ENCODE data around the gene IL32. TPM values are rescaled to one million over a fixed set of nuclear protein-coding genes. Genes with fewer than 3 reads are reported as not detected.

The IL32 gene
- total and polyA plus RNA-seq, 9 of the 15 experiments (the other 6 are each of a cell fraction or from before 2014, with no cell fraction given): 0.21 to 2.2 (median 0.37) TPM; not detected in 3

DNA sequence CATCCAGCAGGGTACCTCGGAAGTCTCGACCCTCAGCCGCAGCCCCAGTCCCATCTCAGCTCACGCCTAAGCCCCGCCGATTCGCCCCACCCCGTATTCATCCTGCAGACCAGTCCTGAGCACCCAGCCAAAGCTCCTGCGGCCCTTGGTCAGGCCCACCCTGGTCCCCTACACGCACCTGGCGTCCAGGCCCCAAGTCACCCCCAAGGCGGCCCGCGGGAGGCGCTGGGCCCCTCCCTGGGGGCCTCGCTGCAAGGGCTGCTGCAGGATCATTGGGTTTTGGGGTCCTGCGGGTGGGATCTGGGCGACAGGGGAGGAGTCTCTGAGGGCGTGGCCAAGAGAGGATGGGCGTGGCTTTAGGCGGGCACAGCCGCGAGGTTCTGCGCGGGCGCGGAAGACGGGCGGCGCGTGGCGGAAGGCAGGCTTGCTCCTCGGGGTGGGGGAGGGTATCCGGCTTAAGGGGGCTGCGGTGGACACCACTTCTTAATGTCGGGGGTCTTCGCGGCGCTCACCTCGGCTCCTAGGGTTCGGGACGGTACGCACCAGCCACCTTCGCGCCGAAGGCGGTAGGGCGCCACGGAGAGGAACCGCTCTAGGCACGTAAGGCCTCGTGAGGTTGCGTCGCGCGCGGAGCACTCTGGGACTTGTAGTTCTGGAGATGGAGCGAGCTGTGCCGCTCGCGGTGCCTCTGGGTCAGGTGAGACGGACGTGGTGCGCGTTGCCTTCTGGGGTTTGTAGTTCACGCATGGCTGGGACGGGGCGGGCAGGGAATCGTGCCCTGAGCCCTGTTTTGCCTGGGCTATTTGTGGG lies 41.6 kb upstream of the IL32 start, which contains the start of the genes HCFC1R1 and THOC6 (continued):
- TF ChIP-seq MEF2D (tag; conservative IDR thresholded peaks at IDR 0.05; ENCODE audit: low read depth) (peak; percentile 48; the same call in 1 of the 2 replicates), ZNF57 (CRISPR knock-in tag; IDR thresholded peaks at IDR 0.05) (no peak), YY1 (IDR thresholded peaks at IDR 0.05; ENCODE audit: borderline replicate concordance in 1 of 3, control insufficient read depth in 1 of 3, extremely low read depth in 1 of 3, insufficient read depth in 3 of 3, insufficient read length in 1 of 3, insufficient replicate concordance in 2 of 3, low read depth in 1 of 3, low read length in 2 of 3) (peak in 2 of 3 experiments; percentile 42 to 61), SOX6 (IDR thresholded peaks at IDR 0.05) (0 out of 2 replicates have a peak, but pooled peaks have one; percentile 20), TFAP4 (CRISPR knock-in tag; IDR thresholded peaks at IDR 0.05; ENCODE audit: borderline replicate concordance) (peak; percentile 90), ZKSCAN1 (IDR thresholded peaks at IDR 0.05; ENCODE audit: low read depth, low read length) (peak; percentile 35; the same call in 1 of the 2 replicates), RBM14 (IDR thresholded peaks at IDR 0.05; ENCODE audit: borderline replicate concordance, insufficient read depth, low read depth, low read length) (no peak), RBM22 (IDR thresholded peaks at IDR 0.05; ENCODE audit: low read depth, low read length, poor library complexity, severe bottlenecking) (peak; percentile 90), CHD1 (IDR thresholded peaks at IDR 0.05; ENCODE audit: low read length) (peak; percentile 55), TCF7L2 (IDR thresholded peaks at IDR 0.05; ENCODE audit: low read depth, low read length) (no peak), MECOM (CRISPR knock-in tag; IDR thresholded peaks at IDR 0.05) (no peak), ETV6 (IDR thresholded peaks at IDR 0.05; ENCODE audit: borderline replicate concordance in 1 of 2, low read depth in 2 of 2, low read length in 1 of 2) (peak in 1 of 2 experiments; percentile 10; a peak in 1 of 4 replicates), ETV6 (CRISPR knock-in tag; IDR thresholded peaks at IDR 0.05; ENCODE audit: borderline replicate concordance) (no peak), KDM1A (IDR thresholded peaks at IDR 0.05) (no peak), ZNF695 (CRISPR knock-in tag; IDR thresholded peaks at IDR 0.05) (no peak), ZNF431 (CRISPR knock-in tag; IDR thresholded peaks at IDR 0.05) (0 out of 2 replicates have a peak, but pooled peaks have one; percentile 33), POLR2AphosphoS2 (IDR thresholded peaks at IDR 0.05; ENCODE audit: low read length) (peak; percentile 96), ZNF785 (CRISPR knock-in tag; IDR thresholded peaks at IDR 0.05) (no peak), CREB1 (IDR thresholded peaks at IDR 0.05) (peak; percentile 90), CREB1 (CRISPR knock-in tag; IDR thresholded peaks at IDR 0.05) (peak; percentile 93), NCOR1 (IDR thresholded peaks at IDR 0.05) (peak; percentile 43), KAT8 (IDR thresholded peaks at IDR 0.05; ENCODE audit: low read depth) (no peak), PHF8 (IDR thresholded peaks at IDR 0.05; ENCODE audit: borderline replicate concordance, low read length) (peak; percentile 92), ZNF445 (CRISPR knock-in tag; IDR thresholded peaks at IDR 0.05; ENCODE audit: low read depth) (0 out of 2 replicates have a peak, but pooled peaks have one; percentile 56), ATF4 (CRISPR knock-in tag; IDR thresholded peaks at IDR 0.05) (peak; percentile 85), BCOR (IDR thresholded peaks at IDR 0.05) (no peak)
- TF ChIP-seq, protein P1, sequence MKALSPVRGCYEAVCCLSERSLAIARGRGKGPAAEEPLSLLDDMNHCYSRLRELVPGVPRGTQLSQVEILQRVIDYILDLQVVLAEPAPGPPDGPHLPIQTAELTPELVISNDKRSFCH (CRISPR knock-in tag; IDR thresholded peaks at IDR 0.05): no peak
- TF ChIP-seq, protein P1 (tag; IDR thresholded peaks at IDR 0.05): peak; percentile 83
